Endothelial cell of umbilical vein (primary cell): ENCODE results near the gene KCNH6. TPM values are rescaled to one million over a fixed set of nuclear protein-coding genes. Genes with fewer than 3 reads are reported as not detected.

Source experiments
- BruUV-seq: library from RNA; stranded (reverse); fragments of 400-500 nt; replicated peaks from 2 replicates; lab custom pipeline; 2021; lab: Mats Ljungman, UMichigan
- CTCF ChIA-PET: fragments of 300-600, 350-600 bp; sonication (Branson Sonifier 250); formaldehyde crosslinking; loops from one replicate; lab custom pipeline; 2021; ENCODE audit warnings: antibody characterized with exemption, inconsistent platforms; lab: Charles Lee
- POLR2A ChIA-PET: fragments of 300-600, 350-600 bp; sonication (Branson Sonifier 250); formaldehyde crosslinking; loops from one replicate; lab custom pipeline; 2021; ENCODE audit warnings: antibody characterized with exemption, inconsistent platforms; lab: Charles Lee
- DNase-seq: peaks from one replicate; pipeline ENCODE4 v3.0.0-alpha.2; 2011; ENCODE audit warnings: low read depth, low spot score
- FAIRE-seq: peaks from 2 replicates; lab custom pipeline; 2011; peaks lifted over from hg19 to GRCh38; lab: Jason Lieb, UNC
- H2AFZ ChIP-seq: 2 replicates; pipeline ENCODE4 v1.6.0; 2012; ENCODE audit warnings: low read depth, low read length, control low read depth, inconsistent platforms
- H3K27ac ChIP-seq: 2 replicates; pipeline ENCODE4 v1.5.1; 2011; ENCODE audit warnings: low read depth, mild to moderate bottlenecking, control low read depth, low read length, moderate library complexity; ENCODE audit not compliant: insufficient read depth
- H3K27me3 ChIP-seq, 2 experiments: 2 replicates each; pipeline versions ENCODE4 v1.6.0 to v1.6.1; 2011; ENCODE audit warnings: low read length in 2 of 2, mixed read lengths in 1 of 2; ENCODE audit not compliant: control insufficient read depth in 2 of 2, insufficient read depth in 2 of 2
- H3K36me3 ChIP-seq, 2 experiments: 2 replicates in 1 of 2; 3 replicates in 1 of 2; pipeline ENCODE4 v1.5.1; 2011; ENCODE audit warnings: low read length in 2 of 2, mild to moderate bottlenecking in 1 of 2, moderate library complexity in 1 of 2; ENCODE audit not compliant: control insufficient read depth in 2 of 2, insufficient read depth in 2 of 2; ENCODE audit errors: extremely low read depth in 1 of 2
- H3K4me1 ChIP-seq: 3 replicates; pipeline ENCODE4 v1.5.1; 2011; ENCODE audit warnings: mild to moderate bottlenecking, low read length; ENCODE audit not compliant: control insufficient read depth, insufficient read depth; ENCODE audit errors: extremely low read depth
- H3K4me2 ChIP-seq: 2 replicates; pipeline ENCODE4 v1.6.1; 2011; ENCODE audit warnings: low read length, control low read depth, mixed read lengths; ENCODE audit not compliant: insufficient read depth
- H3K4me3 ChIP-seq, 3 experiments: fragments of 200-600 bp in 1 of 3; sonication (generic), shearing (Covaris generic) in 1 of 3; replicated peaks in 1 of 3; 2 replicates each; pipeline ENCODE4 v1.5.1; 2011 to 2016; ENCODE audit warnings: control low read depth in 3 of 3, low read length in 3 of 3, mild to moderate bottlenecking in 2 of 3, inconsistent platforms in 1 of 3, low read depth in 1 of 3, moderate library complexity in 1 of 3; ENCODE audit not compliant: insufficient read depth in 1 of 3
- H3K79me2 ChIP-seq: 2 replicates; pipeline ENCODE4 v1.6.0; 2012; ENCODE audit warnings: low read length, inconsistent platforms; ENCODE audit not compliant: control insufficient read depth, insufficient read depth
- H3K9ac ChIP-seq: replicated peaks from 2 replicates; pipeline ENCODE3; 2011; ENCODE audit warnings: low read length, control low read depth; ENCODE audit not compliant: insufficient read depth; ENCODE audit errors: extremely low read depth
- H3K9me1 ChIP-seq: replicated peaks from 3 replicates; pipeline ENCODE4 v1.6.0; 2011; ENCODE audit warnings: mild to moderate bottlenecking, low read length; ENCODE audit not compliant: control insufficient read depth, insufficient read depth; ENCODE audit errors: extremely low read depth
- H3K9me3 ChIP-seq: replicated peaks from 2 replicates; pipeline ENCODE4 v1.5.1; 2012; ENCODE audit warnings: low read length, inconsistent platforms; ENCODE audit not compliant: control insufficient read depth, insufficient read depth
- H4K20me1 ChIP-seq: replicated peaks from 2 replicates; pipeline ENCODE3; 2011; ENCODE audit warnings: mild to moderate bottlenecking, low read length; ENCODE audit not compliant: control insufficient read depth, insufficient read depth; ENCODE audit errors: extremely low read depth
- EZH2 ChIP-seq: IDR thresholded peaks from 2 replicates; pipeline ENCODE4 v1.6.1; 2012; ENCODE audit warnings: borderline replicate concordance, low read depth, mild to moderate bottlenecking, moderate library complexity, low read length, inconsistent platforms; ENCODE audit not compliant: severe bottlenecking
- FOS ChIP-seq: IDR thresholded peaks from 2 replicates; pipeline ENCODE4 v1.6.1; 2011; ENCODE audit warnings: mild to moderate bottlenecking, low read length, moderate library complexity, borderline replicate concordance; ENCODE audit not compliant: insufficient read depth
- GATA2 ChIP-seq: IDR thresholded peaks from 2 replicates; pipeline ENCODE4 v1.7.0; 2011; ENCODE audit warnings: low read depth, mild to moderate bottlenecking, moderate library complexity, mixed read lengths, low read length; ENCODE audit not compliant: insufficient read length, insufficient read depth
- JUN ChIP-seq: IDR thresholded peaks from 2 replicates; pipeline ENCODE4 v1.6.1; 2011; ENCODE audit warnings: borderline replicate concordance, low read depth; ENCODE audit not compliant: insufficient read length, insufficient read depth
- MYC ChIP-seq: IDR thresholded peaks from one replicate; pipeline ENCODE4 v1.6.1; 2011; ENCODE audit warnings: mild to moderate bottlenecking, low read depth, low read length
- POLR2A ChIP-seq: IDR thresholded peaks from 2 replicates; pipeline ENCODE4 v1.6.1; 2012; ENCODE audit warnings: low read depth, mild to moderate bottlenecking, control low read depth, low read length
- POLR2AphosphoS5 ChIP-seq: IDR thresholded peaks from 2 replicates; pipeline ENCODE4 v1.6.1; 2012; ENCODE audit warnings: low read depth, mild to moderate bottlenecking, control low read depth, low read length, moderate library complexity; ENCODE audit not compliant: insufficient read depth
- dilution Hi-C: fragments of 300-500 bp; cut with MboI; formaldehyde crosslinking; loops from one replicate; pipeline ENCODE4 v1.15.0; 2019; ENCODE audit warnings: low sequenced_read_pairs; ENCODE audit not compliant: extremely low pct_ligation_motif_present
- intact Hi-C: fragments of 100-400 bp; cut with micrococcal nuclease; formaldehyde crosslinking; loops from one replicate; pipeline ENCODE4 v1.10.0; 2022
- polyA plus RNA-seq, 4 experiments: library from polyadenylated mRNA; depleted of rRNA in 3 of 4; stranded (reverse) in 3 of 4; unstranded in 1 of 4; fragments of >200 nt; gene quantifications; 2 replicates each; pipeline versions ENCODE4 v1.2.1 to v1.2.3, GENCODE V29; 2011 to 2012; ENCODE audit warnings: missing spikeins in 1 of 4
- total RNA-seq: library from RNA; stranded (reverse); gene quantifications from 2 replicates; pipeline ENCODE4 v1.2.3, GENCODE V29; 2021
- TF ChIP-seq, protein P1 (sequence below): IDR thresholded peaks from 2 replicates; pipeline ENCODE4 v1.6.1; 2011; ENCODE audit not compliant: insufficient read depth, insufficient read length
- TF ChIP-seq, protein P2 (sequence below), 2 donors: IDR thresholded peaks; 1 replicate in 1 of 2; 2 replicates in 1 of 2; pipeline ENCODE4 v1.5.1; 2011; ENCODE audit warnings: low read length in 2 of 2, mild to moderate bottlenecking in 2 of 2, moderate library complexity in 2 of 2, control low read depth in 1 of 2, inconsistent platforms in 1 of 2, low read depth in 1 of 2; ENCODE audit not compliant: insufficient read depth in 1 of 2; ENCODE audit errors: extremely low read depth in 1 of 2

KCNH6 gene
- total and polyA plus RNA-seq, 2 donors (not counting 3 experiments of a cell fraction or from before 2014, with no cell fraction given): 0.07 TPM; not detected in 1

DNA sequence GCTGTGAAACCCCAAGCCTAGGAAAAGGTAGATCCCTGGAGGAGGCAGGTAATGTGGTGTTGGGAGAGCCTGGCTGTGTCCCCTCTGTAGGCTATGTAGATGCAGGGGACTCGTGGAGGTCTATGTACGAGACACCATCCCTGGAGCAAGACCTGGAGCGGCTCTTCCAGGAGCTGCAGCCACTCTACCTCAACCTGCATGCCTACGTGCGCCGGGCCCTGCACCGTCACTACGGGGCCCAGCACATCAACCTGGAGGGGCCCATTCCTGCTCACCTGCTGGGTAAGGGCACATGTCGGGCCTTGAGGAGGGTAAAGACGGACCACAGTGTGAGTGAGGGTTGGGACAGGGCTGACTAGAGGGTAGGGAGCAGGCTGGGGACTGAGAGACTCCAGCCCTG is 34.3 kb upstream of the KCNH6 start:
- intact Hi-C loops (no loop called here), dilution Hi-C loops (no loop called here)
- Histone ChIP-seq H3K4me1 (no peaks in the 10 kb centered on the region), H2AFZ (no peak overlapping the region), H3K9ac (no peak overlapping the region), H3K27me3 (no peaks in the 10 kb centered on the region), H3K79me2 (no peaks in the 10 kb centered on the region), H3K4me3 (no peak overlapping the region), H4K20me1 (no peaks in the 10 kb centered on the region), H3K4me2 (no peak overlapping the region), H3K27ac (no peak overlapping the region), H3K9me3 (no peaks in the 10 kb centered on the region), H3K36me3 (peaks cover 0 to 47% of the 10 kb centered on the region in 2 experiments), H3K9me1 (no peaks in the 10 kb centered on the region)
- FAIRE-seq (no peak), DNase-seq (no peak)
- BruUV-seq: no TSS peak
- no peak for TF ChIP-seq GATA2
- no peak for TF ChIP-seq JUN
- TF ChIP-seq POLR2A: no peak
- TF ChIP-seq EZH2: no peak
- no peak for TF ChIP-seq MYC
- TF ChIP-seq, protein P1, sequence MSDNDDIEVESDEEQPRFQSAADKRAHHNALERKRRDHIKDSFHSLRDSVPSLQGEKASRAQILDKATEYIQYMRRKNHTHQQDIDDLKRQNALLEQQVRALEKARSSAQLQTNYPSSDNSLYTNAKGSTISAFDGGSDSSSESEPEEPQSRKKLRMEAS: no peak
- TF ChIP-seq FOS: no peak
- TF ChIP-seq POLR2AphosphoS5: no peak
- TF ChIP-seq, protein P2, sequence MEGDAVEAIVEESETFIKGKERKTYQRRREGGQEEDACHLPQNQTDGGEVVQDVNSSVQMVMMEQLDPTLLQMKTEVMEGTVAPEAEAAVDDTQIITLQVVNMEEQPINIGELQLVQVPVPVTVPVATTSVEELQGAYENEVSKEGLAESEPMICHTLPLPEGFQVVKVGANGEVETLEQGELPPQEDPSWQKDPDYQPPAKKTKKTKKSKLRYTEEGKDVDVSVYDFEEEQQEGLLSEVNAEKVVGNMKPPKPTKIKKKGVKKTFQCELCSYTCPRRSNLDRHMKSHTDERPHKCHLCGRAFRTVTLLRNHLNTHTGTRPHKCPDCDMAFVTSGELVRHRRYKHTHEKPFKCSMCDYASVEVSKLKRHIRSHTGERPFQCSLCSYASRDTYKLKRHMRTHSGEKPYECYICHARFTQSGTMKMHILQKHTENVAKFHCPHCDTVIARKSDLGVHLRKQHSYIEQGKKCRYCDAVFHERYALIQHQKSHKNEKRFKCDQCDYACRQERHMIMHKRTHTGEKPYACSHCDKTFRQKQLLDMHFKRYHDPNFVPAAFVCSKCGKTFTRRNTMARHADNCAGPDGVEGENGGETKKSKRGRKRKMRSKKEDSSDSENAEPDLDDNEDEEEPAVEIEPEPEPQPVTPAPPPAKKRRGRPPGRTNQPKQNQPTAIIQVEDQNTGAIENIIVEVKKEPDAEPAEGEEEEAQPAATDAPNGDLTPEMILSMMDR (IDR thresholded peaks at IDR 0.05; ENCODE audit: extremely low read depth in 1 of 2, insufficient read depth in 1 of 2, low read depth in 1 of 2, low read length in 2 of 2): no peak
- CTCF ChIA-PET: interaction anchor here (0.7 to 3.5 kb wide), 3 partner anchors 10 to 63 kb away, joined by 3 to 29 read pairs (median 10); no protein-coding TSS in a partner anchor
- POLR2A ChIA-PET: no interaction called here
